A673 (cell line): Measurements from ENCODE around the gene ADAMTSL1. TPM values are rescaled to one million over a fixed set of nuclear protein-coding genes. Genes with fewer than 3 reads are reported as not detected.

Source experiments
- BruUV-seq: library from RNA; stranded (reverse); fragments of 400-500 nt; replicated peaks from 2 replicates; lab custom pipeline; 2021; lab: Mats Ljungman, UMichigan
- CTCF ChIA-PET: fragments of 300-600 bp; sonication (Branson Sonifier 250); formaldehyde crosslinking; loops from one replicate; lab custom pipeline; 2022; ENCODE audit warnings: antibody characterized with exemption; lab: Charles Lee
- POLR2A ChIA-PET: fragments of 300-600 bp; sonication (Branson Sonifier 250); formaldehyde crosslinking; loops from one replicate; lab custom pipeline; 2022; ENCODE audit warnings: antibody characterized with exemption; ENCODE audit not compliant: low non-redundant PET; lab: Charles Lee
- DNase-seq: peaks from one replicate; pipeline ENCODE4 v3.0.0-alpha.2; 2015; ENCODE audit warnings: low spot score
- H3K27ac ChIP-seq: fragments of 200-600 bp; sonication (generic); 2 replicates; pipeline ENCODE4 v1.5.1; 2016; ENCODE audit warnings: mixed run types, low read depth, mild to moderate bottlenecking, mixed read lengths, antibody characterized with exemption, low read length; ENCODE audit not compliant: poor library complexity, severe bottlenecking
- H3K27me3 ChIP-seq: fragments of 200-600 bp; sonication (generic); replicated peaks from 2 replicates; pipeline ENCODE4 v1.6.1; 2017; ENCODE audit warnings: mixed run types, low read depth, mild to moderate bottlenecking, mixed read lengths, antibody characterized with exemption, low read length; ENCODE audit not compliant: insufficient read depth, poor library complexity
- H3K36me3 ChIP-seq: fragments of 200-600 bp; sonication (generic); 2 replicates; pipeline ENCODE4 v1.6.1; 2016; ENCODE audit warnings: mixed run types, mild to moderate bottlenecking, mixed read lengths, antibody characterized with exemption, low read length; ENCODE audit not compliant: insufficient read depth, poor library complexity, severe bottlenecking
- H3K4me1 ChIP-seq: fragments of 200-600 bp; sonication (generic); 2 replicates; pipeline ENCODE4 v1.6.1; 2017; ENCODE audit warnings: mixed run types, mild to moderate bottlenecking, mixed read lengths, antibody characterized with exemption, low read length; ENCODE audit not compliant: insufficient read depth, poor library complexity, severe bottlenecking
- H3K4me3 ChIP-seq: fragments of 200-600 bp; sonication (generic); 2 replicates; pipeline ENCODE4 v1.5.1; 2016; ENCODE audit warnings: low read depth, mixed run types, mild to moderate bottlenecking, mixed read lengths, low read length; ENCODE audit not compliant: poor library complexity, severe bottlenecking
- H3K9me3 ChIP-seq: fragments of 200-600 bp; sonication (generic); 2 replicates; pipeline ENCODE4 v1.6.1; 2016; ENCODE audit warnings: mixed run types, low read depth, mild to moderate bottlenecking, mixed read lengths, antibody characterized with exemption, low read length; ENCODE audit not compliant: poor library complexity, severe bottlenecking
- EZH2 ChIP-seq: fragments of 200-600 bp; sonication (generic); IDR thresholded peaks from 2 replicates; pipeline ENCODE4 v1.6.1; 2017; ENCODE audit warnings: borderline replicate concordance, low read depth, mild to moderate bottlenecking, mixed read lengths, antibody characterized with exemption, low read length; ENCODE audit not compliant: poor library complexity, severe bottlenecking
- intact Hi-C: fragments of 100-400 bp; cut with micrococcal nuclease; formaldehyde crosslinking; loops from one replicate; pipeline ENCODE4 v1.10.0; 2022; ENCODE audit not compliant: unreplicated experiment
- total RNA-seq: library from RNA; stranded (reverse); gene quantifications from 2 replicates; pipeline ENCODE4 v1.2.3, GENCODE V29; 2021
- TF ChIP-seq, protein P1 (sequence below): fragments of 300-800, 200-600 bp; sonication (generic); conservative IDR thresholded peaks from 2 replicates; pipeline ENCODE4 v1.5.1; 2017; ENCODE audit warnings: low read depth, mild to moderate bottlenecking, antibody characterized with exemption, low read length, moderate library complexity, mixed read lengths

Gene ADAMTSL1
- total RNA-seq, 1 experiment from 2014 or later, result not detected

GRCh38 chr9:18727904-18728303 lies 254.0 kb downstream of the ADAMTSL1 start:
- BruUV-seq, result no TSS peak
- ChIA-PET CTCF (no interaction called here), POLR2A (no interaction called here)
- Histone ChIP-seq H3K27me3 (no peaks in the 10 kb centered on the region), H3K4me1 (no peaks in the 10 kb centered on the region), H3K27ac (no peak overlapping the region), H3K36me3 (no peaks in the 10 kb centered on the region), H3K4me3 (no peak overlapping the region), H3K9me3 (no peaks in the 10 kb centered on the region)
- DNase-seq, result no peak
- intact Hi-C loops, result no loop called here
- no peak for TF ChIP-seq EZH2
- TF ChIP-seq, protein P1, sequence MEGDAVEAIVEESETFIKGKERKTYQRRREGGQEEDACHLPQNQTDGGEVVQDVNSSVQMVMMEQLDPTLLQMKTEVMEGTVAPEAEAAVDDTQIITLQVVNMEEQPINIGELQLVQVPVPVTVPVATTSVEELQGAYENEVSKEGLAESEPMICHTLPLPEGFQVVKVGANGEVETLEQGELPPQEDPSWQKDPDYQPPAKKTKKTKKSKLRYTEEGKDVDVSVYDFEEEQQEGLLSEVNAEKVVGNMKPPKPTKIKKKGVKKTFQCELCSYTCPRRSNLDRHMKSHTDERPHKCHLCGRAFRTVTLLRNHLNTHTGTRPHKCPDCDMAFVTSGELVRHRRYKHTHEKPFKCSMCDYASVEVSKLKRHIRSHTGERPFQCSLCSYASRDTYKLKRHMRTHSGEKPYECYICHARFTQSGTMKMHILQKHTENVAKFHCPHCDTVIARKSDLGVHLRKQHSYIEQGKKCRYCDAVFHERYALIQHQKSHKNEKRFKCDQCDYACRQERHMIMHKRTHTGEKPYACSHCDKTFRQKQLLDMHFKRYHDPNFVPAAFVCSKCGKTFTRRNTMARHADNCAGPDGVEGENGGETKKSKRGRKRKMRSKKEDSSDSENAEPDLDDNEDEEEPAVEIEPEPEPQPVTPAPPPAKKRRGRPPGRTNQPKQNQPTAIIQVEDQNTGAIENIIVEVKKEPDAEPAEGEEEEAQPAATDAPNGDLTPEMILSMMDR, result no peak

- H3K4me1 ChIP-seq, result no peaks in the 10 kb centered on the region
- intact Hi-C loops, result no loop called here
- H3K27ac ChIP-seq, result no peak overlapping the region
- ChIA-PET POLR2A (no interaction called here), CTCF (no interaction called here)
- no peaks in the 10 kb centered on the region for H3K27me3 ChIP-seq
- no TSS peak for BruUV-seq
- H3K36me3 ChIP-seq, result no peaks in the 10 kb centered on the region
- no peak overlapping the region for H3K4me3 ChIP-seq
- DNase-seq, result no peak
- no peaks in the 10 kb centered on the region for H3K9me3 ChIP-seq
- TF ChIP-seq, protein P1, result no peak
Observed at GRCh38 chr9:18728642-18729041, 254.7 kb downstream of the ADAMTSL1 start.

- H3K4me1 ChIP-seq, result no peaks in the 10 kb centered on the region
- no TSS peak for BruUV-seq
- no peak for DNase-seq
- H3K36me3 ChIP-seq, result no peaks in the 10 kb centered on the region
- no peak for TF ChIP-seq EZH2
- TF ChIP-seq, protein P1, result no peak
- no peaks in the 10 kb centered on the region for H3K27me3 ChIP-seq
- intact Hi-C loops, result no loop called here
- CTCF ChIA-PET, result no interaction called here
- H3K27ac ChIP-seq, result no peak overlapping the region
- POLR2A ChIA-PET, result no interaction called here
- H3K4me3 ChIP-seq, result no peak overlapping the region
- H3K9me3 ChIP-seq, result no peaks in the 10 kb centered on the region
Observed at GRCh38 chr9:18730241-18730640, 256.3 kb downstream of the ADAMTSL1 start.
